SK-N-SH treated with all-trans-retinoic acid at 6 μM for 48 hours (cell line): ENCODE results near the gene GABBR2.

Source experiments
- ATAC-seq: fragments of 200-7000 bp; cut with Tn5 transposase; 3 replicates; pipeline ENCODE4 v1.9.1; 2020; ENCODE audit warnings: mild to moderate bottlenecking, moderate library complexity
- ARNTL ChIP-seq: fragments of 450-650 bp; formaldehyde crosslinking; IDR thresholded peaks from 2 replicates; pipeline ENCODE4 v1.5.0; 2020; ENCODE audit warnings: low read depth, mild to moderate bottlenecking, moderate library complexity, borderline replicate concordance
- BACH2 ChIP-seq: fragments of 250-450 bp; sonication (Bioruptor Pico); IDR thresholded peaks from 2 replicates; pipeline ENCODE4 v1.9.0; 2021; ENCODE audit warnings: mild to moderate bottlenecking, borderline replicate concordance
- CREB5 ChIP-seq: fragments of 250-450 bp; sonication (Bioruptor Pico); IDR thresholded peaks from 2 replicates; pipeline ENCODE4 v1.5.1; 2020; ENCODE audit warnings: low read depth, mild to moderate bottlenecking, moderate library complexity
- CSDC2 ChIP-seq: fragments of 250-450 bp; sonication (Bioruptor Pico); IDR thresholded peaks from 2 replicates; pipeline ENCODE4 v1.5.0; 2020; ENCODE audit warnings: mild to moderate bottlenecking, moderate library complexity
- CSRNP3 ChIP-seq: fragments of 250-450 bp; sonication (Bioruptor Pico); IDR thresholded peaks from 2 replicates; pipeline ENCODE4 v1.5.1; 2021; ENCODE audit warnings: mild to moderate bottlenecking, moderate library complexity
- ESRRG ChIP-seq: fragments of 250-450 bp; sonication (Bioruptor Pico); IDR thresholded peaks from 2 replicates; pipeline ENCODE4 v1.6.1; 2021; ENCODE audit warnings: mild to moderate bottlenecking
- GLIS3 ChIP-seq: fragments of 250-450 bp; sonication (Bioruptor Pico); IDR thresholded peaks from 2 replicates; pipeline ENCODE4 v1.5.0; 2020; ENCODE audit warnings: mild to moderate bottlenecking, moderate library complexity
- ISL1 ChIP-seq: fragments of 250-450 bp; sonication (Bioruptor Pico); IDR thresholded peaks from 2 replicates; pipeline ENCODE4 v2.1.2; 2022; ENCODE audit warnings: mild to moderate bottlenecking, moderate library complexity
- OSR1 ChIP-seq: fragments of 250-450 bp; sonication (Bioruptor Pico); IDR thresholded peaks from 2 replicates; pipeline ENCODE4 v1.8.0; 2022; ENCODE audit warnings: moderate library complexity, mild to moderate bottlenecking, inconsistent platforms
- PATZ1 ChIP-seq: fragments of 250-450 bp; sonication (Bioruptor Pico); IDR thresholded peaks from 2 replicates; pipeline ENCODE4 v1.8.0; 2020; ENCODE audit warnings: mild to moderate bottlenecking, moderate library complexity, borderline replicate concordance
- POU6F1 ChIP-seq: fragments of 250-450 bp; sonication (Bioruptor Pico); IDR thresholded peaks from 2 replicates; pipeline ENCODE4 v1.8.0; 2021; ENCODE audit warnings: low read depth, mild to moderate bottlenecking, moderate library complexity, borderline replicate concordance
- PPARA ChIP-seq: fragments of 250-450 bp; sonication (Bioruptor Pico); IDR thresholded peaks from 2 replicates; pipeline ENCODE4 v1.5.0; 2020; ENCODE audit warnings: mild to moderate bottlenecking, borderline replicate concordance
- RARB ChIP-seq: fragments of 250-450 bp; sonication (Bioruptor Pico); IDR thresholded peaks from 2 replicates; pipeline ENCODE4 v1.8.0; 2021; ENCODE audit warnings: mild to moderate bottlenecking, moderate library complexity
- SNAI2 ChIP-seq: fragments of 250-450 bp; sonication (Bioruptor Pico); IDR thresholded peaks from 2 replicates; pipeline ENCODE4 v1.5.0; 2020; ENCODE audit warnings: mild to moderate bottlenecking, moderate library complexity
- TCF4 ChIP-seq: fragments of 250-450 bp; sonication (Bioruptor Pico); IDR thresholded peaks from 2 replicates; pipeline ENCODE4 v1.8.0; 2021; ENCODE audit warnings: mild to moderate bottlenecking, moderate library complexity, borderline replicate concordance
- TOX ChIP-seq: fragments of 250-450 bp; sonication (Bioruptor Pico); IDR thresholded peaks from 2 replicates; pipeline ENCODE4 v1.8.0; 2021; ENCODE audit warnings: mild to moderate bottlenecking, moderate library complexity, borderline replicate concordance
- TSHZ2 ChIP-seq: fragments of 250-450 bp; sonication (Bioruptor Pico); IDR thresholded peaks from 2 replicates; pipeline ENCODE4 v1.5.0; 2020; ENCODE audit warnings: mild to moderate bottlenecking, moderate library complexity
- ZC3H10 ChIP-seq: fragments of 250-450 bp; sonication (Bioruptor Pico); IDR thresholded peaks from 2 replicates; pipeline ENCODE4 v1.5.1; 2021; ENCODE audit warnings: mild to moderate bottlenecking, moderate library complexity
- ZFP3 ChIP-seq: fragments of 250-450 bp; sonication (Bioruptor Pico); IDR thresholded peaks from 2 replicates; pipeline ENCODE4 v1.5.0; 2020; ENCODE audit warnings: mild to moderate bottlenecking, moderate library complexity
- ZFP30 ChIP-seq: fragments of 450-650 bp; formaldehyde crosslinking; IDR thresholded peaks from 2 replicates; pipeline ENCODE4 v1.5.0; 2022; ENCODE audit warnings: mild to moderate bottlenecking, moderate library complexity
- ZNF565 ChIP-seq: fragments of 450-650 bp; formaldehyde crosslinking; conservative IDR thresholded peaks from 2 replicates; pipeline ENCODE4 v1.5.0; 2020; ENCODE audit warnings: low read depth, mild to moderate bottlenecking, moderate library complexity
- ZNF70 ChIP-seq: fragments of 450-650 bp; formaldehyde crosslinking; IDR thresholded peaks from 2 replicates; pipeline ENCODE4 v1.5.0; 2020; ENCODE audit warnings: mild to moderate bottlenecking, moderate library complexity
- ZNF8 ChIP-seq: fragments of 450-650 bp; formaldehyde crosslinking; IDR thresholded peaks from 2 replicates; pipeline ENCODE4 v1.5.0; 2020; ENCODE audit warnings: mild to moderate bottlenecking, moderate library complexity

GABBR2 gene

GRCh38 chr9:98391406-98391805, 317.3 kb downstream of the GABBR2 start (continued):
- TF ChIP-seq ESRRG (no peak), GLIS3 (CRISPR knock-in tag) (no peak), ZNF8 (CRISPR knock-in tag) (no peak), PATZ1 (CRISPR knock-in tag) (no peak), SNAI2 (no peak), ZFP3 (no peak), ARNTL (CRISPR knock-in tag) (no peak), OSR1 (CRISPR knock-in tag) (no peak), TOX (no peak), CREB5 (CRISPR knock-in tag) (no peak)

- TF ChIP-seq BACH2 (CRISPR knock-in tag) (no peak), TCF4 (CRISPR knock-in tag) (no peak), GLIS3 (CRISPR knock-in tag) (no peak), TSHZ2 (CRISPR knock-in tag) (no peak), ISL1 (no peak), ZNF8 (CRISPR knock-in tag) (no peak), PPARA (CRISPR knock-in tag) (no peak), ZC3H10 (no peak), ZNF70 (CRISPR knock-in tag) (no peak), ESRRG (no peak), CSDC2 (no peak), CSRNP3 (no peak), TOX (no peak), ZFP30 (CRISPR knock-in tag) (no peak), ZNF565 (CRISPR knock-in tag) (no peak), ZFP3 (no peak), POU6F1 (CRISPR knock-in tag) (no peak), OSR1 (CRISPR knock-in tag) (no peak), ARNTL (CRISPR knock-in tag) (no peak), RARB (CRISPR knock-in tag) (no peak)
- TF ChIP-seq, all 23 proteins: peak for 0
- no peak for ATAC-seq
Observed at GRCh38 chr9:98385751-98386150, 323.0 kb downstream of the GABBR2 start.

- ATAC-seq: no peak
- no peak for TF ChIP-seq OSR1 (CRISPR knock-in tag)
- no peak for TF ChIP-seq CREB5 (CRISPR knock-in tag)
- TF ChIP-seq ZNF8 (CRISPR knock-in tag): no peak
- TF ChIP-seq ESRRG: no peak
- TF ChIP-seq BACH2 (CRISPR knock-in tag): no peak
- no peak for TF ChIP-seq ZFP3
- no peak for TF ChIP-seq ZNF565 (CRISPR knock-in tag)
- no peak for TF ChIP-seq TCF4 (CRISPR knock-in tag)
- no peak for TF ChIP-seq RARB (CRISPR knock-in tag)
- no peak for TF ChIP-seq TOX
- TF ChIP-seq POU6F1 (CRISPR knock-in tag): no peak
- no peak for TF ChIP-seq PPARA (CRISPR knock-in tag)
- TF ChIP-seq PATZ1 (CRISPR knock-in tag): no peak
- TF ChIP-seq ZC3H10: no peak
- TF ChIP-seq SNAI2: no peak
Observed at GRCh38 chr9:98383758-98384157, 325.0 kb downstream of the GABBR2 start.
